Mesenchymal stem cell (in vitro differentiated cells and primary cell): ENCODE data around the gene CLCN3.

Experiments
- DNase-seq: peaks from one replicate; pipeline ENCODE4 v3.0.0-alpha.2; 2013
- H2AFZ ChIP-seq: one replicate; pipeline ENCODE4 v1.6.1; 2013; ENCODE audit warnings: low read depth, mild to moderate bottlenecking, control low read depth, inconsistent platforms, low read length, moderate library complexity
- H2AK5ac ChIP-seq: 2 replicates; pipeline ENCODE4 v1.6.1; 2013; ENCODE audit warnings: low read length, moderate library complexity, mild to moderate bottlenecking, inconsistent platforms; ENCODE audit not compliant: severe bottlenecking
- H2BK120ac ChIP-seq: one replicate; pipeline ENCODE4 v1.6.1; 2013; ENCODE audit warnings: low read depth, mild to moderate bottlenecking, inconsistent platforms, low read length, moderate library complexity
- H2BK12ac ChIP-seq, 2 experiments: one replicate each; pipeline ENCODE4 v1.6.1; 2013; ENCODE audit warnings: inconsistent platforms in 2 of 2, low read length in 2 of 2, mild to moderate bottlenecking in 2 of 2, moderate library complexity in 2 of 2, control low read depth in 1 of 2
- H2BK15ac ChIP-seq: one replicate; pipeline ENCODE4 v1.6.1; 2013; ENCODE audit warnings: mild to moderate bottlenecking, low read depth, inconsistent platforms; ENCODE audit not compliant: poor library complexity, severe bottlenecking
- H2BK5ac ChIP-seq: 2 replicates; pipeline ENCODE4 v1.6.1; 2013; ENCODE audit warnings: low read depth, mild to moderate bottlenecking, low read length, control low read depth, inconsistent platforms; ENCODE audit not compliant: poor library complexity, severe bottlenecking
- H3K14ac ChIP-seq, 2 experiments: one replicate each; pipeline ENCODE4 v1.6.1; 2013; ENCODE audit warnings: inconsistent platforms in 2 of 2, low read length in 2 of 2, control low read depth in 1 of 2, mild to moderate bottlenecking in 1 of 2, moderate library complexity in 1 of 2
- H3K18ac ChIP-seq, 2 experiments: one replicate each; pipeline ENCODE4 v1.6.1; 2013; ENCODE audit warnings: inconsistent platforms in 2 of 2, low read length in 2 of 2, control low read depth in 1 of 2, low read depth in 1 of 2, mild to moderate bottlenecking in 1 of 2
- H3K23ac ChIP-seq, 2 experiments: one replicate each; pipeline ENCODE4 v1.6.1; 2013; ENCODE audit warnings: inconsistent platforms in 2 of 2, low read length in 2 of 2, mild to moderate bottlenecking in 2 of 2, moderate library complexity in 2 of 2, control low read depth in 1 of 2
- H3K27ac ChIP-seq: 2 replicates; pipeline ENCODE4 v1.5.1; 2013; ENCODE audit warnings: mild to moderate bottlenecking, moderate library complexity, low read length, control low read depth, inconsistent platforms; ENCODE audit not compliant: poor library complexity, severe bottlenecking
- H3K27me3 ChIP-seq, 2 experiments: 2 replicates each; pipeline versions ENCODE4 v1.6.1 to v1.7.0; 2013; ENCODE audit warnings: low read length in 2 of 2, mild to moderate bottlenecking in 2 of 2, moderate library complexity in 2 of 2, control low read depth in 1 of 2, inconsistent platforms in 1 of 2; ENCODE audit not compliant: control insufficient read depth in 1 of 2, insufficient read depth in 1 of 2
- H3K36me3 ChIP-seq, 2 experiments: 2 replicates each; pipeline versions ENCODE4 v1.6.1 to v1.7.0; 2013; ENCODE audit warnings: low read length in 2 of 2, control low read depth in 1 of 2, inconsistent platforms in 1 of 2, low read depth in 1 of 2, mild to moderate bottlenecking in 1 of 2; ENCODE audit not compliant: insufficient read depth in 2 of 2, control insufficient read depth in 1 of 2
- H3K4ac ChIP-seq, 2 experiments: one replicate each; pipeline ENCODE4 v1.6.1; 2013; ENCODE audit warnings: inconsistent platforms in 2 of 2, low read length in 2 of 2, mild to moderate bottlenecking in 2 of 2, moderate library complexity in 2 of 2, control low read depth in 1 of 2, low read depth in 1 of 2
- H3K4me1 ChIP-seq: 2 replicates; pipeline ENCODE4 v1.6.1; 2013; ENCODE audit warnings: low read depth, low read length, control low read depth; ENCODE audit not compliant: control insufficient read depth, insufficient read depth
- H3K4me2 ChIP-seq: 2 replicates; pipeline ENCODE4 v1.6.1; 2013; ENCODE audit warnings: low read length, mild to moderate bottlenecking, inconsistent platforms; ENCODE audit not compliant: poor library complexity, severe bottlenecking
- H3K4me3 ChIP-seq, 2 experiments: 2 replicates each; pipeline versions ENCODE4 v1.5.1 to v1.7.0; 2013; ENCODE audit warnings: low read length in 2 of 2, mild to moderate bottlenecking in 2 of 2, control low read depth in 1 of 2, low read depth in 1 of 2; ENCODE audit not compliant: insufficient read depth in 1 of 2
- H3K79me1 ChIP-seq: replicated peaks from 2 replicates; pipeline ENCODE4 v1.6.1; 2013; ENCODE audit warnings: mild to moderate bottlenecking, control low read depth, low read length, inconsistent platforms; ENCODE audit not compliant: poor library complexity, severe bottlenecking
- H3K9ac ChIP-seq: 2 replicates; pipeline ENCODE4 v1.7.0; 2013; ENCODE audit warnings: mild to moderate bottlenecking, low read length, moderate library complexity
- H3K9me3 ChIP-seq: 2 replicates; pipeline ENCODE4 v1.7.0; 2013; ENCODE audit warnings: mild to moderate bottlenecking, low read length; ENCODE audit not compliant: control insufficient read depth
- H4K8ac ChIP-seq: one replicate; pipeline ENCODE4 v1.6.1; 2013; ENCODE audit warnings: inconsistent platforms, mild to moderate bottlenecking, low read length, moderate library complexity
- H4K91ac ChIP-seq: one replicate; pipeline ENCODE4 v1.6.1; 2013; ENCODE audit warnings: mild to moderate bottlenecking, low read length, inconsistent platforms
- WGBS: methylation state at CpG from one replicate; pipeline ENCODE4 v1.1.7; 2013; ENCODE audit warnings: mixed read lengths; 5-methylcytosine and 5-hydroxymethylcytosine counted together

The CLCN3 gene

DNA sequence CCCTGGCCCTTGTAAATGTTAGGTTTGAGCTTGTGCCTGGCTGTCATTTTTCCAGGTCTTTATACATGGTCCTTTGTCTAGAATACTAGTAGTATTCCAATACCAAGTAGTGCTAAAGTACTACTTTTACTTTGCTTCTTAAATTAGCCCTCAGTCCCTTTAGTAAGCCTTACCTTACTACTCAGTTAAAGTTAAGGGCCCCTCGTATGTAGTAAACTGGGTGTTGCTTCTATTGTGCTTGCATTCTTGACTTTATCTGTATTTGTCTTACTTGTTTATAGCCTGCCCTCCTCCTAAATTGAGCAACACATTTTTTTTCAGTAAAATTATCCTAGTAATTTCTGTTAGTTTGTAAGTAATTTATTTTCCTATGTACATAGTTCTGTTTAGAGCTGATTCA lies 25.2 kb downstream of the CLCN3 start:
- no CpG with 5 or more reads among the region's 1 CpG for WGBS
- H3K4ac ChIP-seq, result no peak overlapping the region

DNA sequence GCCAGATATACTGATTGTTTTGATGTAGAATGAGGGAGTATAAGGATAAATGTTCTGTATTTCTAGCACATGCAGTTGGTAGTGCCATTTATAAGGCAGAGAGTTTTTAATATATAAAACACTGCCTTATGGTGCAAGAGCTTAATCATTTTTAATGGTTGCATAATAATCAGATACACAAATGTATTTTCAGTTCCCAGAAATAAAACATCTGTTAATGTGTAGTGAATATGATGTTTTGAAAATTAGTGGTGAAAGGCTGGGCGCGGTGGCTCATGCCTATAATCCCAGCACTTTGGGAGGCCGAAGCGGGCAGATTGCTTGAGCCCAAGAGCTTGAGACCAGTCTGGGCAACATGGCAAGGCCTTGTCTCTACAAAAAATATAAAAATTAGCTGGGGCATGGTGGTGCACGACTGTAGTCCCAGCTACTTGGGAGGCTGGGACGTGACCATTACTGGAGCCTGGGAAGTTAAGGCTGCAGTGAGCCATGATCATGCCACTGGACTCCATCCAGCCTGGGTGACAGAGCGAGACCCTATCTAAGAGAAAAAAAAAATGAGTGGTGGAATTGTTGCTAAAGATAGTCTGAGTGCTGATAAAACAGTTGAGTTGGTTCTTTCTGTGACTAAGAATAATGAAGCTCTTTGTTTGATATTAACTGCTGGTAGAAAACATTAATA lies 29.3 kb downstream of the CLCN3 start:
- H3K18ac ChIP-seq, result no peak overlapping the region
- no peak overlapping the region for H3K27ac ChIP-seq
- no peak overlapping the region for H2BK120ac ChIP-seq
- no peak overlapping the region for H2BK15ac ChIP-seq
- no peak overlapping the region for H2BK5ac ChIP-seq
- H3K14ac ChIP-seq, result no peak overlapping the region
- no peaks in the 10 kb centered on the region for H3K9me3 ChIP-seq
- DNase-seq, result no peak
- no peak overlapping the region for H2AFZ ChIP-seq
- H3K4me3 ChIP-seq, result no peak overlapping the region
- no peak overlapping the region for H3K9ac ChIP-seq
- H3K36me3 ChIP-seq, result peaks cover 0 to 27% of the 10 kb centered on the region in 2 experiments
- H3K27me3 ChIP-seq, result no peaks in the 10 kb centered on the region
- H3K4me1 ChIP-seq, result no peaks in the 10 kb centered on the region
- no peak overlapping the region for H3K4ac ChIP-seq
- H4K8ac ChIP-seq, result no peak overlapping the region
- 96% methylated on average over 7 of the region's 7 CpGs for WGBS
- H4K91ac ChIP-seq, result no peak overlapping the region
- H2BK12ac ChIP-seq, result no peak overlapping the region
- no peak overlapping the region for H2AK5ac ChIP-seq
- no peak overlapping the region for H3K23ac ChIP-seq
- H3K4me2 ChIP-seq, result no peak overlapping the region
- peaks cover 13% of the 10 kb centered on the region for H3K79me1 ChIP-seq

More for the DNA sequence above, 25.2 kb downstream of the CLCN3 start:
- Histone ChIP-seq H2BK12ac (no peak overlapping the region), H3K9me3 (no peaks in the 10 kb centered on the region), H3K9ac (no peak overlapping the region), H2AFZ (no peak overlapping the region), H2BK120ac (no peak overlapping the region), H3K79me1 (peaks cover 21% of the 10 kb centered on the region), H3K18ac (no peak overlapping the region), H3K14ac (no peak overlapping the region), H3K27ac (no peak overlapping the region), H3K4me2 (no peak overlapping the region), H2BK15ac (no peak overlapping the region), H2BK5ac (no peak overlapping the region), H4K91ac (no peak overlapping the region), H2AK5ac (no peak overlapping the region), H3K4me1 (no peaks in the 10 kb centered on the region), H3K23ac (no peak overlapping the region), H3K27me3 (no peaks in the 10 kb centered on the region), H3K36me3 (peaks cover 7 to 36% of the 10 kb centered on the region in 2 experiments), H3K4me3 (no peak overlapping the region), H4K8ac (no peak overlapping the region)
- DNase-seq, result no peak

GRCh38 chr4:169650227-169650936 lies 30.0 kb downstream of the CLCN3 start:
- H2BK15ac ChIP-seq, result no peak overlapping the region
- H3K23ac ChIP-seq, result no peak overlapping the region
- DNase-seq, result no peak
- peaks cover 11% of the 10 kb centered on the region for H3K79me1 ChIP-seq
- H3K9ac ChIP-seq, result no peak overlapping the region
- no peaks in the 10 kb centered on the region for H3K9me3 ChIP-seq
- no peak overlapping the region for H3K4me3 ChIP-seq
- no peak overlapping the region for H3K4ac ChIP-seq
- H3K27me3 ChIP-seq, result no peaks in the 10 kb centered on the region
- H2BK120ac ChIP-seq, result no peak overlapping the region
- no peak overlapping the region for H3K27ac ChIP-seq
- H3K18ac ChIP-seq, result no peak overlapping the region
- no peak overlapping the region for H2BK12ac ChIP-seq
- 98% methylated on average over 2 of the region's 3 CpGs for WGBS
- H3K4me1 ChIP-seq, result no peaks in the 10 kb centered on the region
- no peak overlapping the region for H4K8ac ChIP-seq
- no peak overlapping the region for H4K91ac ChIP-seq
- no peak overlapping the region for H2AK5ac ChIP-seq
- no peak overlapping the region for H2BK5ac ChIP-seq
- peaks cover 0 to 20% of the 10 kb centered on the region in 2 experiments for H3K36me3 ChIP-seq
- H3K4me2 ChIP-seq, result no peak overlapping the region
- no peak overlapping the region for H2AFZ ChIP-seq
- no peak overlapping the region for H3K14ac ChIP-seq

DNA sequence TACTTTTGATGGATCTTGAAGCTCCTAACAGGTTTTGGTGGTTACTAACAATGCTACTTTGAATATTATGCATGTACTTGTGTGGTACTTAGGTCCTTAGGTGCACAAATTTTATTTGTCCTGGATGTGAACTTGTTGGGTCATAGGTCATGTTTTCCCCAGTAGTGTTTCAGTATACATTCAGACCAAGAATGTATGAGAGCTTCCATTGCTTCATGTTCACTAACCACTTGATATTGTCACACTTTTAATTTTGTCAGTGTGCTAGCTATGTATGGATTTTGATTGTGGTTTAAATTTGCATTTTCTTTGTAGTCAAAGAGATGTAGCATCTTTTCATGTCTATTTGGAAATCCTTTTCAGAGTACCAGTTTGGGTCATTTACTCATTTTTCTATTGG lies 32.2 kb downstream of the CLCN3 start:
- H4K91ac ChIP-seq, result no peak overlapping the region
- H2AFZ ChIP-seq, result no peak overlapping the region
- H2BK12ac ChIP-seq, result no peak overlapping the region
- no peak overlapping the region for H2AK5ac ChIP-seq
- no peaks in the 10 kb centered on the region for H3K27me3 ChIP-seq
- no peak overlapping the region for H3K9ac ChIP-seq
- no peak overlapping the region for H3K14ac ChIP-seq
- H3K23ac ChIP-seq, result no peak overlapping the region
- DNase-seq, result no peak
- H3K4me3 ChIP-seq, result no peak overlapping the region
- no peaks in the 10 kb centered on the region for H3K9me3 ChIP-seq
- H3K27ac ChIP-seq, result no peak overlapping the region
- no peak overlapping the region for H3K18ac ChIP-seq
- H3K4ac ChIP-seq, result no peak overlapping the region
- H3K4me1 ChIP-seq, result no peaks in the 10 kb centered on the region
- H2BK120ac ChIP-seq, result no peak overlapping the region
- peaks cover 0 to 8% of the 10 kb centered on the region in 2 experiments for H3K36me3 ChIP-seq
- H4K8ac ChIP-seq, result no peak overlapping the region
- peaks cover 17% of the 10 kb centered on the region for H3K79me1 ChIP-seq
- no peak overlapping the region for H2BK15ac ChIP-seq
- H3K4me2 ChIP-seq, result no peak overlapping the region
- no peak overlapping the region for H2BK5ac ChIP-seq
